OCI-LY7 (cell line): ENCODE data around the gene USP15.

Source experiments
- EZH2phosphoT487 ChIP-seq: fragments of 200-600 bp; sonication (generic); IDR thresholded peaks from 2 replicates; pipeline ENCODE4 v1.6.1; 2018; ENCODE audit warnings: low read depth, borderline replicate concordance, mild to moderate bottlenecking, mixed run types, antibody characterized with exemption, low read length, moderate library complexity, mixed read lengths
- TF ChIP-seq, protein P1 (sequence below): fragments of 200-600 bp; sonication (generic); conservative IDR thresholded peaks from 2 replicates; pipeline ENCODE4 v1.5.1; 2014; ENCODE audit warnings: mild to moderate bottlenecking, antibody characterized with exemption, low read length, moderate library complexity, mixed read lengths

DNA sequence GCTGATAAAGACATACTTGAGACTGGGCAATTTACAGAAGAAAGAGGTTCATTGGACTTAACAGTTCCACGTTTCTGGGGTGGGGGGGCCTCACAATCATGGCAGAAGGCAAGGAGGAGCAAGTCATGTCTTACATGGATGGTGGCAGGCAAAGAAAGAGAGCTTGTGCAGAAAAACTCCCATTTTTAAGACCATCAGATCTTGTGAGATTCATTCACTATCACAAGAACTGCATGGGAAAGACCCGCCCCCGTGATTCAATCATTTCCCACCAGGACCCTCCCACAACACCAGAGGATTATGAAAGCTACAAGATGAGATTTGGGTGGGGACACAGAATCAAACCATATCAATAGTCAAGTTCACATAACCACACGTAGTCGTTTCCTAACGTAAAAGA is 85.5 kb downstream of the USP15 start:
- TF ChIP-seq, protein P1, sequence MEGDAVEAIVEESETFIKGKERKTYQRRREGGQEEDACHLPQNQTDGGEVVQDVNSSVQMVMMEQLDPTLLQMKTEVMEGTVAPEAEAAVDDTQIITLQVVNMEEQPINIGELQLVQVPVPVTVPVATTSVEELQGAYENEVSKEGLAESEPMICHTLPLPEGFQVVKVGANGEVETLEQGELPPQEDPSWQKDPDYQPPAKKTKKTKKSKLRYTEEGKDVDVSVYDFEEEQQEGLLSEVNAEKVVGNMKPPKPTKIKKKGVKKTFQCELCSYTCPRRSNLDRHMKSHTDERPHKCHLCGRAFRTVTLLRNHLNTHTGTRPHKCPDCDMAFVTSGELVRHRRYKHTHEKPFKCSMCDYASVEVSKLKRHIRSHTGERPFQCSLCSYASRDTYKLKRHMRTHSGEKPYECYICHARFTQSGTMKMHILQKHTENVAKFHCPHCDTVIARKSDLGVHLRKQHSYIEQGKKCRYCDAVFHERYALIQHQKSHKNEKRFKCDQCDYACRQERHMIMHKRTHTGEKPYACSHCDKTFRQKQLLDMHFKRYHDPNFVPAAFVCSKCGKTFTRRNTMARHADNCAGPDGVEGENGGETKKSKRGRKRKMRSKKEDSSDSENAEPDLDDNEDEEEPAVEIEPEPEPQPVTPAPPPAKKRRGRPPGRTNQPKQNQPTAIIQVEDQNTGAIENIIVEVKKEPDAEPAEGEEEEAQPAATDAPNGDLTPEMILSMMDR, result no peak
- no peak for TF ChIP-seq EZH2phosphoT487
